Activated naive CD4-positive, alpha-beta T cell (primary cell): ENCODE results near the gene PYGB.

Experiments used
- DNase-seq, 4 experiments: peaks; one replicate each; lab custom pipeline; 2025; lab: John Stamatoyannopoulos, UW

Gene PYGB

DNA sequence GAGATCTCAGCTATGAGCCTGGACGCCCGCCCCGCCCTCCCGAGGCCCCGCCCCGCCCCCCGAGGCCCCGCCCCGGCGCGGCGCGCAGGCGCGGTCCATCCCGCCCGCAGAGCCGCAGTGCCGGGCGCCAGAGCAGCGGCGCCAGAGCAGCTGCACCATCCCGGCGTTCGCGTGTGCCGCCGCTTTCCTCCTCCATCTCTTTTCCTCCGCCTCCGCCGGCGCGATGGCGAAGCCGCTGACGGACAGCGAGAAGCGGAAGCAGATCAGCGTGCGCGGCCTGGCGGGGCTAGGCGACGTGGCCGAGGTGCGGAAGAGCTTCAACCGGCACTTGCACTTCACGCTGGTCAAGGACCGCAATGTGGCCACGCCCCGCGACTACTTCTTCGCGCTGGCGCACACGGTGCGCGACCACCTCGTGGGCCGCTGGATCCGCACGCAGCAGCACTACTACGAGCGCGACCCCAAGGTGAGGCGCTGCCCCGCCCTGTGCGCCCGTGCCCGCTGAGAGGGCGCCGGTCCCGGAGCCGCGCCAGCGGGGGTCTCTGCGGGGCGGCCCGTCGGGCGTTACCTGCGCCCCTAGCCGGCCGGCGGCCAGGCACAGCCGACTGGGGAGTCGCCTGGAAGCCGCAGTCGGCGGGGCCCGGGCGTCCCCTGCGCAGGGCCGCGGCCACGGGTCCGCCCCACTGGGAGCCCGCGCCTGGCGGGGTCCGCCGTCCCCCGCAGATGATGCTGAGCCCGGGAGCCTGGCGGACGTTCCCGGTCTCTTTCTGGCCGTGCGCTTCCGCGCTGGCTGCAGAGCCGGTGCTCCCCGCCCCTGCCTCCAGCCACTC is at the start of gene PYGB:
PYGB (plus strand) TSS at position 130 of the 830 bp plus-strand sequence; CDS start at position 224, 94 bp downstream.
- DNase-seq, result peak; percentile 27 to 70 (median 43)

DNA sequence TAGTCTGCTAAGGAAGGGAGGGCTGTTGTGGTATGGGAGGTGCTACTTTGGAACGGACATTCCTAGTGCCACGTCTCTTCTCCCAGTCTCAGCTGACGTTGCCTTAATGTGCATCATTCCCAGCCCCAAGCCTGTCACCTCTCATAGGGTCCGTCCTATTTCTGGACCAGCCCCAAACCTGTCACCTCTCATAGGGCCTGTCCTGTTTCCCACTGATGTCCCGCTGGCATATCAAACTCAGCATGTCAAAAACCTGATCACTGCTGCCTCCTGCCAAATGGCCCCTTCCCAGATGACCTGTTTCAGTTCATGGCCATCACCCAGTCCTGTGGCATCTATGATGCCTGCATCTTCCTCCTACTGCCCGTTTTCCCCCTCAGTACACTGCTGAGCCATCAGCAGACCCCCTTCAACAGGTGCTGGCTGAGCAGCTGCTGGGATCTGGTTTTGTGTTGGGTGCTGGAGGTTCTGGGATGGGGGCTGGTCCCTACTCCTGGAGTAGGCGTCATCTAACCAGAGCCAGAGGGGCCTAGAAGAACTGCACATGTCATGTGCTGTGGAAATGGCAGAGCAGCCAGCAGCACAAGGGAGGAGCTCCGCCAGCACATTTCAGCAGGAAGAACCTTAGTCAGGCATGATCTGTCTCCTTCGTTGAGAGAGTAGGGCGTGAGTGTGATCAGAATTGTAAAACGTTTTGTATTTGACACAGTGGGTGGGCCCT is 49.1 kb upstream of the PYGB start:
- no peak for DNase-seq

DNA sequence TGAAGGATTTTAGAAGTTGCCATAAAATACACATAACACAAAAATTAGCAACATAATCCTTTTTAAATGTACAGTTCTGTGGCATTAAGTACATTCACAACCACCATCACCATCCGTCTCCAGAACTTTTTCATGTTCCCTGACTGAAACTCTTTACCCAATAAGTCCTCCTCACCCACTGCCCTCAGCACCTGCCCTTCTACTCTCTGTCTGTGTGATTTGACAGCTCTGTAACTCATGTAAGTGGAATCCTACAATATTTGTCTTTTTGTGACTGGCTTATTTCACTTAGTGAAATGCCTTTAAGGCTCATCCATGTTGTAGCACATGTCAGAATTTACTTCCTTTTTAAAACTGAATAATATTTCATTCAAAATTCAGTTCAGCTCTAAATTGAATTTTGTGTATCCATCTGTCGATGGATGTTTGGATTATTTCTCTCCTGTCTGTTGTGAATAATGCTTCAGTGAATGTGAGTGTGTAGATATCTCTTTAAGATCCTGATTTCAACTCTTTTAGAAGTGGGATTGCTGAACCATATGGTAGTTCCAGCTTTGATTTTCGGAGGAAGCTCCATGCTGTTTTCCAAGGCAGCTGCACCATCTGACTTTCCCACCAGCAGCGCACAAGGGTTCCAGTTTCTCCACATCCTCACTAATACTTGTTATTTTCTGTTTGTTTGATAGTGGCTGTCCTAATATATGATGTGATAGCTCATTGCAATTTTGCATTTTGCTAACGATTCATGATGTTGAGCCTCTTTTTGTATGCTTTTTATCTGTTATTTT is 48.2 kb upstream of the PYGB start:
- no peak for DNase-seq

DNA sequence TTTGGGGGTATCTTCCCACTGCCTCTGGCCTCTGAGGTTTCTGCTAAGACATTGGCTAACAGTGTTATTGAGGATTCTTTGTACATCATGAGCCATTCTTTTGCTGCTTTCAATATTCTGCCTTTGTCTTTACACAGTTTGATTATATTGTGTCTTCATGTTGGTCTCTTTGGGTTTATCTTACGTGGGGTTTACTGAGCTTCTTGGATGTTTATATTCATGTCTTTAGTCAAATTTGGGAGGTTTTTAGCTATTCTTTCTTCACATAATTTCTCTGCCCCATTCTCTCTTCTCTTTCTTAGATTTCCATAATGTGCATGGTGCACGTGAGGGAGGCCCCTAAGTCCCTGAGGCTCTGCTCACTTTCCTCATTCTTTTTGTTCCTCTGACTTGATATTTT is 44.8 kb upstream of the PYGB start:
- DNase-seq, result no peak

DNA sequence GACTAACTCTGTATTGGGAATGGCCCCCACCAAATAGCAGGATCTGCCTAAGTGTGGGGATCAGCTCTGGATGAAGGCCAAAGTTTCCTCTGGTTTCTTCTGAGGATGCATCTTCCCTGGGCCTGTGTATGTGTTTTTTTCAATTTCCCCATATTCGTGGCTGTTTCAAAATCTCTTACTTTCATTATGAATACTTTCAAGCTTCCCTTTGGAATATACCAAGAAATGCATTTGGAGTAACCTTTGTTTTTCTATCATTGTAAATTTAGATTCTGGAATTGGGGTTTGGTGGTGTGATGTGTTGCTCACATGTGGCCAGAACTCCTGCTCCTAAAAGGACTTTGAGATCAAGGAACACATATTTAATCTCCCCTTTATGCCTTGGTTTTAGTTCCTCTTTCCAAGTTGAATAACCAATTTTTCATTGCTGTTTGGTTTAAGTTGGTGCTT is 44.0 kb upstream of the PYGB start:
- no peak for DNase-seq

DNA sequence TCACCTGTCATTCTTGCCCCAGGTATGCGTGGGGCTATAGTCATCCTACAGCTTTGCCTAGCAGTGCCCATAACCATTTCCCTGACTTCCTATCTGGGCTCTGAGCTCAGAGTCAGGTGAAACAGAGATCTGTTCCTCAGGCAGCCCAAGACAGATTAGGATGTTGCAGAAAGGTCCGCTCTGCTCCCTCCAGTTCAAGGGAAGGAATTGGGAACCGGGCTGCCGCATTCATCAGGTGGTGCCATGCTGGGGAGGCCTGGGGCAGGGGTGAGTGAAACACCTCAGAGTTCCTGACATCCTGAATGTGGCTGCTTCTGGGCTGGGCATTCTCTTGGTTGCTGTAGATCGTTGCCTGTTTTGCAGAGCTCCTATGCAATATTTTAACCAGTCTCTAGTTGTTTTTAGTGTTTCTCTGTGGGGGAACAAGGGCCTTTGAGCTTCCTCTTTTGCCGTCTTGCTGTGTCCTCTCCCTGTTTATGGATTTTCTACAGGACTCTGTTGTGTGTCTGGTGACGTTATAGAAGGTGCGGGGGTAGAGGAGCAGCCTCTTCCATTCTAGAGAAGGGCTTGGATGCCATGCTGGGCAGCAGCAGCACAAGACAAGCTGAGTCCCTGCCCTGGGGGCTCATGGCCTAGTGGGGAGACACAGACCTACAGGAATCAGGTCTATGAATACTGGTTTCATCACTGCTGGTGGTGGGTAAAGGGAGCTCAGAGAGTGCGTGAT is 43.2 kb upstream of the PYGB start:
- DNase-seq, result no peak

DNA sequence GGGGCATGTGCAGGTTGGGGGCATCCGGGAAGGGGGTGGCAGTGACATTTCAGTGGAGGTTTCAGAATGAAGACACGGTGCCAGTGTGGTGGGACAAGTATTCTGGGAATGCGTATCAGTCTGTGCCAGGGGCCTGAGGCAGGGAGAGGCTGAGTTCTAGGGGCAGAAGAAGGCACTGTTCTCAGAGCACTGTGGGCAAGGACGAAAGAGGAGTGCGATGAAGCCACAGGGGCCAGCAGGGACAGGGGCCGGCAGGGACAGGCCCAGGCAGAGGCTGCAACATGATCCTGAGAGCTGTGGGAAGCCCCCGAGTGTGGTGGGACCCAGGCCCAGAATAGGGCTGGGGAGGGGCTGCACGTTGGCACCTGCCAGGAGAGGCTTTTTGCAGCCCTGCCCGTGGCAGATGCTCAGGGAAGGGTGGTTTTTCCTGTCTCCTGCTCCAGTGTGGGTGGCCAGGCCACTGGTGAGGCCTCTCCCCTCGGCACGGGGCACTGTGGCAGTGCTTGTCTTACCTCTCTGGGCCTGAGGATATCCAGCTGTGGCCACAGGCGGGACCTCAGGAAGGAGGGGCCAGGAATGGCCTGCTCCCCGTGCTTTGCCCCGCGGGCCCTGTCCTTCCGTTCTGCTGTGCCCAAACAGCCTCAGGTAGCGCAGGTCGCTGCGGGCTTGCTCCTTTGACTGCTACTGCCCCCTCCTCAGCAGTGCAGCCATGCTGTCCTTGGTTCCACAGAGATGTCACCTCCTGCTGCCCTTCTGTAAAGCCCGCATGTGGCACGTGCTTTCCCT is 42.4 kb upstream of the PYGB start:
- no peak for DNase-seq

DNA sequence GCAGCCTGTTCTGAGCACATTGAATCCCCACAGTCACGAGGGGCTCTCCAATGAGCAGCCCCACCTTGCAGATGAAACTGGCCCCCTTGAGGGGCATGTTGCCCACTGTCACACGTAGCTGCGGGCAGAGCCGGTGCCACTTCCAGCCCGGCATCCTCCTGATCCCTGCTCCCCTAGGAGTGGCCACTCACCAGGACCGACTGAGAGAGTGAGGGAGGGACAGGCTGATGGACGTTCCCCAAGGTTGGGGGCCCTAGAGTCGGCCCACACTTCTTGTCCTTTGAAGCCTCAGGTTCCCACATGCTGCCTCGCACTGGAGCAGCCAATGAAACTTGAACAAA is 41.9 kb upstream of the PYGB start:
- DNase-seq, result no peak

DNA sequence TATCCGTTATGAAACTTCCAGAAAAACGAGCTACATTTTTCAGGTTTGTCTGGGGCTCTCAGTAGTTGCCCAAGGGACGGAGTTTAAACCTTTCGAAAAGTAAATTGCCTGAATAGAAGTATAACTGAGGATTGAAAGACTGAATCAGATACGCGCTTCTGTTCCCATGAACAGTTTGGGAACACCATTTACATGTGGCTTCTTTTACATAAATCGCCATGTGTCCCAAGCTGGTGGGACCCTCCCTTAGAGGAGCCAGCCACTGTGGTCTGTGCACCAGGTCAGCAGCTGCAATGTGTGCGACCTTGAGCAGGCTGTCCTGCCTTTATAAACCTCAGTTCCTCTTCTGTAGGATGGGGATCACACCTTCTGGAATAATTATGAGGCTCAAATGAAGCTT is 41.3 kb upstream of the PYGB start:
- DNase-seq, result no peak

DNA sequence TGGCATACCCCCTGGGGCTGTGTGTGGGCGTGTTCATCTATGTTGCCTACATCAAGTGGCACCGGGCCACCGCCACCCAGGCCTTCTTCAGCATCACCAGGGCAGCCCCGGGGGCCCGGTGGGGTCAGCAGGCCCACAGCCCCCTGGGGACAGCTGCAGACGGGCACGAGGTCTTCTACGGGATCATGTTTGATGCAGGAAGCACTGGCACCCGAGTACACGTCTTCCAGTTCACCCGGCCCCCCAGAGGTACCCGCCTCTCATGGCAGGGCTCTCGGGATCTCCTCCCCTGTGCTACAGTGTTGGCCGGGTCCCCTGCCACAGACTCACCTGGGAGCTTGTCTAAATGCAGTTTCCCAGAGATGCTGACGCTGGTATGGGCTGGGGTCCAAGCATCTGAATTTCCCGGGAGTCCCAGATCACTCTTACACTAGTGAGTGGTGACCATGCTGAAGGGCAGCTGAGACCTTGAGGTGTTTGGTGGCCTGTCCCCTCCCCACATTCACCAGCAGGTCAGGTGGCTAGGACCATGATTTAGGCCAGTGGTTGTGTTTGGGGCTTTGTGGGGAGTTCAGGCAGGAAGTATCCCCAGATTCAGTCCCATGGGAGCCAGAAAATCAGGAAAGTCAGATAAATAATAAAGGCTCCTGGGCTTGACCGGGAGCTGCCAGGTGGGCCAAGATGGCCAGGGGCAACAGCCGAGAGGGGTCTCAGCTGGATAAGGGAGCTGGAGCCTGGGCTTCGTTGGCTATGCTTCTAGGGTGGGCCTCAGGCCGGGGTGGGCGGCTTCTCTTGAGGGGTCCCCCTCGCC is 40.5 kb upstream of the PYGB start:
- no peak for DNase-seq

DNA sequence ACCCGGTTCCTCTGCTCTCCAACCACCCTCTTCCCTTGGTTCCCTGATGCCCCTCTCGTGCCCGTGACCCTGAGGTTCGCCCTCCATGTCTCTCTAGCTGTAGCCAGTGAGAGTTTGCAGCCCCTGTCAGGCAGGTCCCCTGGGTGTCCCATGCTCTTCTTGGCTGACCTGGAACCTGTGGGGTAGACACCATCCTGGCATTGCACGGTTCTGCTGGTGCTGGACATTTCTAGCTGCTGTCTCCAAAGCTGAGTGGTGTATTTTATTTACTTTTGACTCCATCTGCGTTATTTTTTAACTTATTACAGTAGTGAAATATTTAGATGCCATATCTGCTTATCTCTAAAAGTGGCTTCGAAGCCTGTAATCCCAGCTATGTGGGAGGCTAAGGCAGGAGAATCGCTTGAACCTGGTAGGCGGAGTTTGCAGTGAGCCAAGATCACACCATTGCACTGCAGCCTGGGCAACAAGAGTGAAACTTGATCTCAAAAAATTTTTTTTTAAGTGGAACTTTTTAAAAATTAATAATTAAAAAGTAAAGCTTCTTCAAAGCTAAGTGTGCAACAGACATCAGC is 39.8 kb upstream of the PYGB start:
- no peak for DNase-seq

DNA sequence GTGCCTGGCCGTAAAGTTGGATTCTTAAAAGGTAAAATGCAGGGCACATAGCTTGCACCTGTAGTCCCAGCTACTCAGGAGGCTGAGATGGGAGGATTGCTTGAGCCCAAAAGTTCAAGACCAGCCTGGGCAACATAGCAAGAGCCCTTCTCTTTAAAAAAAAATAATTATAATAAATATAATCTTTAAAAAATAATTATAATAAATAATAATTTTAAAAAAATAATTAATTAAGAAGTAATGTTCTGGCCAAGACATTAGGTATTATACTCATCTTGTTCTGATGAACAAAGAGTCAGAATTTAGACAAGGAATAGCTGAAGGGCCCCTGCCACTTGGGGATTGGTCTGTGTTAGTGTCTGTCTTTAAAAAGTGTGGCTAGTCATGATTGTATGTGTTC is 38.5 kb upstream of the PYGB start:
- DNase-seq, result no peak

DNA sequence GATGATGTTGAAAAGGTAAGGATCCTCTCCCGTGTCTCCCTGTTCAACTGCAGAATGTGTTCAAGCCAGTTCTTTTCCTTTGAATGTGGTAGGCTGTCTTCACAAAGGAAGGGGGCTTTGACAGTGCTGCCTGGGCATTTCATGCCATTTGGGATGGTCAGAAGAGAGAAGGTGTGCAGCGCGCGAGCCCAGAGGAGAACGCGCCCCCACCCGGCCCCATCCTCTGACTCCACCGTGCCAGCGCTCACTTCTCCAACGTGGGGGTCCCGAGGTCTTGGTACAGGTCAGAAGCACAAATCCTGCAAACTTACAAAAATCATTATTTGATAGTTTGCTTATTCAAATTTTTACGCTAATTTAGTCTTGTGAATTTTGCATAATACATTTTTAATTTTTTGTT is 38.0 kb upstream of the PYGB start:
- DNase-seq, result no peak

DNA sequence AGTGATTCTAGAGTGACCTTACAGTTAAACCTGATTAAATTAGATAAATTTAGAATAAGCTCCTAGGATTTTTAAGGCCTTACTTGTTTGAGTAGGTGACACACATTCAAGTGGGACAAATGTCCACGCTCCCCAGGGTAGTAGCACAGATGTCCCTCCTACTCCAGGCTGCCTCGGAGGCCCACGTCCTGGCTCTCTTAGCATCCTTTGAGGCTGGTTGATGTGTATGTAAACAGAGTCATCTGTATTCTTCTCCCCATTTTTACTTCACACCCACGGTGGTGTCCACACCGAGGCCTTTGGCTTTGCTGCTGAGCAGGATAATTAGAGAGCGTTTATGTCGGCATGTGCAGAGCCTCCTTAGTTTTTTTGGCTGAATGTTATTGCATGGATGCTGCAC is 36.6 kb upstream of the PYGB start:
- DNase-seq, result no peak

DNA sequence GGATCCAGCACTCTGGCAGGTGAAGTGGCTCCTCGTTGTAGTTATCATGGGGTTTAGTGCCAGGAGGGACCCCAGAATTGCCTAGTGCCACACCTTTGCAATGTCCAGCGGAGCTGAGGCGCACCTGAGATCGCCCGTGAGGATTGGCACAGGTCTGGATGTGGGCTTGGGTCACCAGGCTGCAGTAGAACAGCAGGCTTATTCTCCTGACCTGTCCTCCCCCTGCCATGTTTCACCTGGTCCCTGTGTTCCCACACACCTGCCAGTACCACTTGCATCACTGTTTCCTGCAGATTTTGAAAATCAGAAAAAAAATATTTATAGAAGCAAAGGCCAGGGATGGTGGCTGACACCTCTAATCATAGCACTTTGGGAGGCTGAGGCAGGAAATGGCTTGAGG is 35.6 kb upstream of the PYGB start:
- no peak for DNase-seq

DNA sequence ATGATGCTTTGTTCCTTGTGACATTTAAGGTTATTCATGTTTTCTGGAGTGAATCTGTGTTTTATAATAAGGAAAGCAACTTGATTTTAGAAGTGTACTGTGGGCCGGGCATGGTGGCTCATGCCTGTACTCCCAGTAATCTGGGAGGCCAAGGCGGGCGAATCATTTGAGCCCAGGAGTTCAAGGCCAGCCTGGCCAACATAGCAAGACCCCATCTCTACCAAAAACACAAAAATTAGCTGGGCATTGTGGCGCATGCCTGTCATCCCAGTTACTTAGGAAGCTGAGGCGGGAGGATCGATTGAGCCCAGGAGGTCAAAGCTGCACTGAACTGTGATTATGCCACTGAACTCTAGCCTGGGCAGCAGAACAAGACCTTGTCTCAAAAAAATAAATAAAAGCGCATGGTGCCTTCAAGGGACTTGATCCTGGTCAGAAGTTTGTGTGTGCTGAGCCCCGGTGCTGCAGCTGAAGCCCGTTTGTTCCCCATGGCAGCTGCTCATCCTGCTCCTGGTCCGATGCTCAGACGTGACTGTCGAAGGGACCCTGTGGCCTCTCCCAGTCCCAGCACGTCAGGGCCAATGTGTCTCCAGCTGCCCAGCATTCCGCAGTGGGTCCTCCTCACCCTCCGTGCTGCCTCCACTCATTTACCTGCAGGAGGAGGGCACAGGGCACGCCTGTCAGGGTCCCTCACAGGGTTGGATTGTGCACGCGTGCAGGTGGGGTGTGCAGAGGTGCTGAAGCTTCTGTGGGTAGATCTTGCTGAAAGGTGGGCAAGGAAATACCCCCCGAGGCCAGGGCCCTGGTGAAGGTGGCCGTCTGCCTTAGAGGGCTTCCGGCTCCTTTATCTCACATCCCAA is 34.1 kb upstream of the PYGB start:
- no peak for DNase-seq

DNA sequence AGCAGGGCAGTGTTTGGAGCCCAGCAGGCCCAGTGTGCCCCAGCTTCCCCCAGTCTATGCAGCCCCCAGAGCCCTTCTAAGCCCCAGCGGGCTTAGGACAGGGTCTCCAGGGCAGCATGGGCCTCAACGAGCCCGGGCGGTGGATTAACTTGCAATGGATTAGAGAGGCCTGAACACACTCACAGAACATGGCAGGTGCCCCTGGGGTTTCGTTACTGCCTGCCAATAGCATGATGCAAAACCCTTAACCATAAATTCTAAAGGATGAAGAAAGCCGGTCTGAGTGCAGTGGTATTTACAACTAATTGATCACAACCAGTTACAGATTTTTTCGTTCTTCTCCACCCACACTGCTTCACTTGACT is 33.5 kb upstream of the PYGB start:
- DNase-seq, result no peak

DNA sequence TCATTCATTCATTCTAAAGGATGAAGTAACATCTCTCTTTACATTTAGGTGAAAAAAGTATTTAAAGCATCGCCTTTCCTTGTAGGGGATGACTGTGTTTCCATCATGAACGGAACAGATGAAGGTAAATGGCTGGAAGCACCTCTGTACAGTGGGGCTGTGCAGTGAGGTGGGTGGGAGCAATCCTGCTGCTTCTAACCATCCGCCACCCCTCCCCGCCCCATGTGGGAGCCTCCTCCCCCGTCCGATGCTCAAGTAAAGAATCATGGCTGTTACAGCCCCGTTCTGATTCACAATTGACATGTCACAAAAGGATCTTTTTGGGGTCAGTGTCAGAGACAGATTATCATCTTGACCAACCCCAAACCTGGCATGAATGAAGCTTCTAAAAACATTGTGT is 33.1 kb upstream of the PYGB start:
- no peak for DNase-seq

DNA sequence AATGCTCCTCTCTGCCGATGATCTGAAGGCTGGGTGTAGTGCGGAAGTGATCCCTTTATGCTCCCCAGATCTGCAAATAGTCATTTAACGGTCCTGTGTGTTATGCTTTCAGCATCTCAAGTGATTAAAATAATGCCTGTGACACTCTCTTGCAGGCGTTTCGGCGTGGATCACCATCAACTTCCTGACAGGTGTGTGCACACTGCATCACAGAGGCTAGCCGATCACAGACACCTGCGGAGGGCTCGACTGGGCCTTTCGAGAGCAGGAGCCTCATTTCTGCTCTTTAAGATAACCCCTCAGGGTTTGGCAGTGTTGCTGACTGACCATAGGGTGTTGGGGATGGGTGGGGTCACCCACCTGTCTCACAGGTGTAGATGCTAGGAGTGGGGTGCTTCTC is 32.4 kb upstream of the PYGB start:
- DNase-seq, result no peak
